ENCODE measurements around the gene SECISBP2.

The SECISBP2 gene

DNA sequence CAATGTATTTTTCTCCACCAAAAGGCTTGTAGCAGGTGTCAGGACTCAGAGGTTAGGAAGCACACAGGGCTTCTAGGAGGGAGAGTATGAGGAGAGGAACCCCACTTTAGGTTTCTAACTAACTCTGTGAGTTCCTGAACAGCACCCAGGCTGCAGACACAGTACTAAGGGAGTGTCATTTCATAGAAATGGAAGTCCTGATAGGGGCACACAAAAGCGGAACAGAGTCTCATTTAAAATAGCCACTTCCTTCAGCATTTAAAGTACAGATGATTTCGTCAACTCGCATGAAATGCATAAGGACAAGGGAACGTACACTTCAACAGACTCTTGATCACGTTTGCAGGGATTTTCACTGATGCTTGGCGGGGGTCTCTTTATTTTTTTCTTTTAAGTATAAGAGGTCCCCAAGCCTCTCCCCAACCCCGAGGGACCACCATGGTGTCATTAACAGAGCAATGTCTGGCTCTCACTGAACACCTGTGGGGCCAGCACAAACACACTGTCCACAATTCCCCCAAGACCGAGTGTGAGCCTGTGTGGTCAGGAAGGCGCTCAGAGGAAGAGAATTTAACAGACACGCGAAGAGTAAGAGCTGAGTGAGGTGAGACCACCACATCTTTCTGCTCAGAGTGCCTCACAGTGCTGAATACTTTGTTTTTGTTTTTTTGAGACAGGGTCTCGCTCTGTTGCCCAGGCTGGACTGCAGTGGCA, 82.3 kb downstream of the SECISBP2 start:
- no peak for DNase-seq (ENCODE audit: low read depth in 2 of 3, low spot score in 2 of 3)

DNA sequence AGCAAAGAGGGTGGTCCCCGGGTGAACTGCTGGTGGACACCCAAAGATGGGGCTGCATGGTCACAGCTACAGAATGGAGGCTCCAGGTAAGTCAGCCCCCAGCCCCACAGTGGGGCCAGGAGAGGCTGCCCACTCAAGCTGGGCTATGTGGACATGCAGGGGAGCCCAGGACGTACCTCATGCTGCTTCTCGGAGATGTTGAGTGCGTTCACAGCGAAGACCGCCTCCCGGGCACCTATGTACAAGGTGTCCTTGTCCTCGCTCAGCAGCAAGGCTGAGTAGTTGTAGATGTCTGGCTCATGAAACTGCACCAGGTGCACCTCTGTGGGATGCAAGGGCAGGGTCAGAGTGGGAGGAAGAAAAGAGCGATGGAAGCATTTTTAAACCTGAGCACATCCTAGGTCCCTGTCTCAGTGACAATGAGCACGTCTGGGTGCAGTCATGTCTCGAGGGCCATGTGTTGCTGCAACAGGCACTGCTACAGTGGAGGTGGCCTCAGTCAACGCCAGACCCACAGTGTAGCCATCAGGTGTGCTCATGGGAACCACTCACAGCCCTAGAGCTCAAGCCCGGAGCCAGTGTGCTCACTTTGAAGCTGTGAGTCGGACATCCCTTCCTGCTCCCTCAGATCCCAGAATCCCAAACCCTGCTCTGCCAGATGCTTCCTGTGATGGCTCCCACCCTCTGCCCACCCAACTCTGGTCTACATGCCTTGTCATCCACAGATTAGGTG, 84.6 kb downstream of the SECISBP2 start:
- no peak for DNase-seq (ENCODE audit: low read depth in 2 of 3, low spot score in 2 of 3)

DNA sequence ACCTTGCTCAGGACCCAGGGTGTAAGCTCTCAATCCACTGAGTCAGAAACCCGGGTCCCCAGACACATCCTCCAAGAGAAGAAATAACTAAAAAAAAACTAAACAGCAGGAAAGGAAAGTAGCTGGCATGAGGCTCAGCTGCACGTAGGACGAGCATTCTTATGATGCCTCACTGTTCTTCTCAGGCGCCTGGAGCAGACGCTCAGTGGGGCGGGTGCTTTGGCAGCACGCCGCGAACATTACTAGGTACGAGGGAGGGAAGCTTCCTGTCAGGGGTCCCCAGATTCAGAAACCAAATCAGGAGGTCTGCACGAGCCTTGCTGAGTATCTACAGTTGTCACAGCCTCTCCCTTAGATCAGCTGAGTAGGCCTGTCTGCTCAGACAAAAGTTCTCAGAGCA, 85.8 kb downstream of the SECISBP2 start:
- DNase-seq (ENCODE audit: low read depth in 2 of 3, low spot score in 2 of 3), result no peak

DNA sequence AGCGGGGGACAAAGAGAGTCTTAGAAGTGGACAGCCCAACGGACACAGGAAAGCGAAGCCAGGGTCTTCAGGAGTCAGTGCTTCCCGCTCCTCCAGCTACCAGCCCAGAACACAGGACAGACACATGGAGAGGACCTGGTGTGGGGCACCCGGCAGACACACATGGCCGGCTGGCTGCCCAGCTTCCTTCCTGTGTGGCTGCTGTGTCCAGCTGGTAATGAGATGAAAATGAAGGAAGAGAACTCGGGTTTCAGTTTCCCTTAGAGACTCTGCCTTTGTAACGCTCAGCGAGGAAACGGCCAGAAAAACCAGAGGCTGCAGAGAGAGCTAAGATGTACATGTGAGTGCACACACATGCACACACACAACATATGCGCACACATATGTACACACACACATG, 87.5 kb downstream of the SECISBP2 start:
- DNase-seq (ENCODE audit: low read depth in 2 of 3, low spot score in 2 of 3), result no peak

DNA sequence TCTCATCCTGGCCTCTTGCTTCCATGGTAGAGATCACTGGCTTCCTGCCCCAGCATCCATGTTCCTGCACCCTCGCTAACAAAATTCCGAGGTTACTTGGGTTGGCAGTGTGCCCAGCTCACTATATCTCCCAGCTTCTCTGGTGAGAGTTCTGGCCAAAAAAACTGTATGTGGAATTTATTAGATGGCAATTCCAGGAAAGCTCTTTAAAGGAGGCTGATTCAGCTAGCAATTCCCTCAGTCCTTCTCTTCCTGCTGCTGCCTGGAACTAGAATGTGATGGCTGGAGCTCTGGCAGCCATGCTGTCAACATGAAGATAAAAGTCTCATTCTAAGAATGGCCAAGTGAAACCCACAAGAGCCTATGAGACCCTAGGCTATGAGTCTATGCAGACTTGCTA, 88.8 kb downstream of the SECISBP2 start:
- no peak for DNase-seq (ENCODE audit: low read depth in 2 of 3, low spot score in 2 of 3)

DNA sequence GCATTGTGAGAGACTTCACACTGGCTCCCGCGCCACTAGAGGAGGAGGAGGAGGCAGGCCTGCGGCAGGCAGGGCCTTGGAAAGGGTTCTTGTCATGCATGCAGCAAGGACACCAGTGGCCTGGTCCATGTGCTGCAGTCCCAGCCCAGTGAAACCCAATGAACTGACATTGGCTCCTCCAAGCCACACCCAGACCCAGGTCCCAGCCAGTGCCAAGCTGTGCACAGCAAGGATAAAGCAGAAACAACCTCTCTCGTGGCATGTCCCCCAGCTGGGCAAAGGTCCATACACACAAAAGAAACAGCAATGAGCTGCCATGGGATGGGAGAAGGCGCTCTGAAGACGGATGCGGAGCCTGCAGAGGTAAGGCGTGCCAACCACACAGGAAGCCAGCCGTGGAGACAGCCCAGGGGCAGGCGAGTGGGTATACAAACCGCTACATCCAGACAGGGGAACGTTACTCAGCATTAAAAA, 90.4 kb downstream of the SECISBP2 start:
- no peak for DNase-seq (ENCODE audit: low read depth in 2 of 3, low spot score in 2 of 3)
